IPS-NIHi7 (cell line): ENCODE measurements around the gene EYS.

Source experiments
- DNase-seq: peaks from one replicate; pipeline ENCODE4 v3.0.0; 2012; ENCODE audit warnings: mixed read lengths; ENCODE audit errors: extremely low spot score

EYS gene

GRCh38 chr6:64622944-64623343 is 1084.1 kb downstream of the EYS start:
- DNase-seq, result no peak

- DNase-seq, result no peak
Observed at GRCh38 chr6:64602993-64603392, 1104.0 kb downstream of the EYS start.

DNA sequence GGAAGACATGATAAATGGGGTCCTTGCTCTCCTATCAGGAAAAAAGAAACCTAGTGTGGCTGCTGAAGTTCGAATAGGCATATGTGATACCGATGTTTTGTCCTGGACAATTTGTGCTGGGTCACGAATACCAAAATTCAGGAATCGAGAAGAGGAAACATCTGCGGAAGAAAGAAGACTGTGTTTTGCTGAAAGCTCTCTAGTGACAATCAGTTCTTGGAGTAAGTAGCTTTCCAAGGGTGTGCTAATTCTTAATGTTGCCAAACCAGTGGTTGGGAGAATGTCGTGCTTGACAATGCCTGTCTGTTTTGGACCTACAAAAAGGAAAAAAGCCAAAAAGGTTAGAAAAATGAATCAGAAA is 1115.4 kb downstream of the EYS start:
- DNase-seq, result no peak

- DNase-seq, result no peak
Observed at GRCh38 chr6:64590965-64591675, 1115.9 kb downstream of the EYS start.

DNA sequence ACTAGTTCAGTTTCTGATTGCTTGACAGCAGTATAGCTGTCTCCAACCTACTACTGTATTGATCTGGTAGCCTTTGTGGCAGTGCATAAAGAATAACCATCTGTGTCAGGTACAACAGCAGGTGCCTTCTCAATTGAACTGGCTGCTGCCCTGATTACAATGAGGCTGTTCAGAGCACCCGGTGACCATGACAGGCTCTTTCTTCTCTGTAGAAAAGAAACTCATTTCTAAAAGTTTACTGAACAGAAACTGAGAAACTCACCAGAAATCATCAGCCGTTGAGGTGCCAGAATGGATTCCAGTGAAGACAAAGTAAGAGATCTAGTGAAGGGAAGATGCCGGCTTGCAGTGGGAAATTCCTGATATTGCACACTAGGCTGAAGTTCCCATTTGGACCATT is 1117.1 kb downstream of the EYS start:
- DNase-seq, result no peak

- DNase-seq, result no peak
Observed at GRCh38 chr6:64580346-64580745, 1126.7 kb downstream of the EYS start.

GRCh38 chr6:64553249-64553786 is 1153.7 kb downstream of the EYS start:
- no peak for DNase-seq

DNA sequence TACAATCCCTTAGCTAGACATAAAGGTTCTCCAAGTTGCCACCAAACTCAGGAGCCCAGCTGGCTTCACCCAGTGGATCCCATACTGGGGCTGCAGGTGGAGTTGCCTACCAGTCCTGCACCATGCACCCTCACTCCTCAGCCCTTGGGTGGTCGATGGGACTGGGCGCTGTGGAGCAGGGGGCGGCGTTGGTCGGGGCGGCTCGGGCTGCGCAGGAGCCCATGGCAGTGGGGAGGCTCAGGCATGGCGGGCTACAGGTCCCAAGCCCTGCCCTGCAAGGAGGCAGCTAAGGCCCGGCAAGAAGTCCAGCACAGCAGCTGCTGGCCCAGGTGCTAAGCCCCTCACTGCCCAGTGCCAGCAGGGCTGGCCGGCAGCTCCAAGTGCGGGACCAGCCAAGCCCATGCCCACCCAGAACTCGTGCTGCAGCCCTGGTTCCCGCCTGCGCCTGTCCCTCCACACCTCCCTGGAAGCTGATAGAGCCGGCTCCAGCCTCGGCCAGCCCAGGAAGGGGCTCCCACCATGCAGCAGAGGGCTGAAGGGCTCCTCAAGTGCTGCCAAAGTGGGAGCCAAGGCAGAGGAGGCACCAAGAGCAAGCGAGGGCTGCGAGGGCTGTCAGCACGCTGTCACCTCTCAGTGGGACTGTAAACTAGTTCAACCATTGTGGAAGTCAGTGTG is 1159.3 kb downstream of the EYS start:
- DNase-seq, result no peak

DNA sequence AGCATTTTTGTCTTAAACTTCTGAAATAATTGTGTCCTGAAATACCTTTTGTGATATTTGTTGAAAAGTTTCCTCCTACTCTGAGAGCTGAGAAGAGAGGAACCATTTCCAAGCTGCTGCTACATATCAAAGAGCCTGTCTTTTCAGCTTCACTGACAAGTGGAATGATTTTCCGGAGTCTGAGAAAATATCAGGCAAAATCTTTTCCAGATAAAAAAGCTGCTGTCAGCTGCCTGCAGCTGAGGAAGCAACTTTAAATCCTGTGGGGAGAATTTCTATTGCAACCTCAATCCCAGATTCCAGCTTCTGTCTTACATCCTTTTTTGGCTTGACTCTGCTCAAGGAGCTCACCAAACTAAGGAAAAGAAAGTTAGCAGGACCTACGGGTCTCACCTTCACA is 1167.1 kb downstream of the EYS start:
- DNase-seq, result no peak

DNA sequence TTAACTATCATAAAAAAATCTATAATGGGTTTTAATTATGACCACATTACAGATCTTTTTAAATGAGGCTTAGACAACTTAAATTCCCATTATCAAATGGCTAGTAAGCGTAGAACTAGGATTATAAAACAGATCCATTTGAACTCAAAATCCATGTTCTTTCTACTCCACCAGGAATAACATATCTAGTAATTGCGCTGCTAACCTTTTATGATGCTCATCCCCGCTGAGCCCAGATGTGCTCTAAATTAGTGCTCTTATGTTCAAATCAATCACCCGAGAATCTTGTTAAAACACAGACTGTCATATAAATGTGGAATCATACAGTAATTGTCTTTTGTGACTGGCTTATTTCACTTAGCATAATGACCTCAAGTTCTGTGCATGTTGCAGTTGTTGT is 1168.3 kb downstream of the EYS start:
- DNase-seq, result no peak

GRCh38 chr6:64527899-64528298 is 1179.1 kb downstream of the EYS start:
- DNase-seq, result no peak

DNA sequence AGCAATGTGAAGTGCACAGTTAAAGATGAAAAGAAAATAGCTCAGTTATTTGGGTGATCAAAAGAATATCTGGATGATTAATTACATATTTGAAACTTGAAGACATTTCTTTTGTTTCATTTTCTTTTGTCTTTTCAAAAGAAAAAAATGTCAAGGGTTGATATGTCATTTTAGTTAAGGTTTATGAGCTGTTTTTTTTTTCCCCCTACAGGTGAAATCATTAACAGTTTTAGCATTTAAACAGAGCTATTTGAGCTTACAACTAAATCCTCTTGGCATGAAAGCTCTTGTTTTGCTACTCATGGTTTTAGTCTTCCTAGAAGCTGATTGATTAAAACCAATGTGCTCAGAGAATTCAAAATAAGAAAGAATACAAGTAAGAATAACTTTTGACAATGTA is 1184.2 kb downstream of the EYS start:
- no peak for DNase-seq

- DNase-seq, result no peak
Observed at GRCh38 chr6:64520050-64520449, 1187.0 kb downstream of the EYS start.

- DNase-seq, result no peak
Observed at GRCh38 chr6:64516393-64516792, 1190.6 kb downstream of the EYS start.

DNA sequence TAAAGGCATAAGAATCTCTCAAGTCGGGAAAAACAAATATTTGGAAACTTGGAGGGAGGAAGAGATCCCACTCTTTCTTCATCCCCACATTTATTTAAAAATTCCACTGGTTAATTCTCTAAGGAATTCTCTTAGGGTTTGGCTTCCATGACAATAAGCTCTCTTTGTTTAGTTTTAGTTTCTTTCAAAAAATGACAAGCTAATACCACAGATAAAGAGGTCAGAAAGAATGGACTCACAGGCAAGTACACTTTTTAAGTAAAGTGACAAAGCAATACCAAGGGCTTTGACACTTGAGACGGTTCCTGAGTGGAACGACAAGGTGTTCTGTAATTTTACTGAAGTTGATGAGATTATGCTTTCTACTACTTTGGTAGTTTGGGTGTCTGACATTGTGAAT is 1199.4 kb downstream of the EYS start:
- DNase-seq, result no peak

DNA sequence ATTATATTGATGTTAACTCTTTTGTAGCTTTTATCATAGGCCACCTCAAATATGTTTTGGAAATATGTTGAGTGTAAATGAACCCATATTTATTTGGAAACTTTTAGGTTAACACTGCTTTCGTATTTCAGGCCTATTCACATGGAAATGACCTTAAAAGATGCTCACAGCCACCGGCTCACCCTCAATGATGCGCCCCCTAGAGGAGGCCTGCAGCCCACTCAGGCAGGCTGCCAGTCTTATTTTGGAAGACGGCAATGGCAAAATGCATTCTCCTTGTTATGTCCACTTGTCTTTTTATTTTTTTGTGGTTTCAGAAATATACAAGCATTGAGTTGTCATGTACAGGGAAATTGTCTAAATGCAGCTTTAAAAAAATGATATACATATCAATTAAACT is 1201.7 kb downstream of the EYS start:
- peak; percentile 52 for DNase-seq

- DNase-seq, result no peak
Observed at GRCh38 chr6:64504503-64504902, 1202.5 kb downstream of the EYS start.

DNA sequence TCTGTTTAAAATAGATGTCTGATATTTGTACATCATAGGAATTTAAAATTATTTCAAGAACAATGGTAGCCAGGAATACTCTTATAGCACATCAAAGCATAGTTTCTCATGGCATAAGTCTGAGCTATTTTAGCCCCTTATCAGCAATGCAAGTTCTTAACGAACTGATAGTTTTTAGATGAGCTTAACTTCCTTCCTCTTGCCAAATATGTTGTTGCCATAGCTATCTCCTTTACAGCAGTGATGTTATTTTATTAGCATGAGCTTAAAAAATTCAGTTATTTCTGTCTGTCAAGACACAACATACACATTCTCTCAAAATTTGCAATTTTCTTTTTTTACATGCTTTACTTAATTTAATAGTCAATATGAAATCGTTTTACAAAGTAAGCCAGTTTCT is 1204.2 kb downstream of the EYS start:
- DNase-seq, result no peak

DNA sequence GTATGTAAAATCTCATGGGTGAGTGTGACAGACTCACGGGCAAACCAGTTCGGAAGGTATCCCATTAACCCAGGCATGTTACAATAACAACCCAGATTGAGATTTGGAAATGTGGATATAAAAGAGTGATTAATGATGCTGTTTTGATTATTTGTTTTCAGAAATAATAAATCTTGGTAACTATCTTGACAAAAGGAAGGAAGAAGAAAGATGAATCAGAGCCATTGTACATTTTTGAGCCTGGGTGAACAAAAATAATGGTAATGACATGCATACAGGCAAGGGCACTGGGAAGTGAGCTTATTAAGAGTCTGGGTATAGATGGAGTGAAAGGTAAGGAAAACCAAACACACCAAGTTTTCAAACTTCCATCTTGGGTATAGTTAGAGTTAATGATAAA is 1209.4 kb downstream of the EYS start:
- no peak for DNase-seq

- no peak for DNase-seq
Observed at GRCh38 chr6:64489763-64490162, 1217.3 kb downstream of the EYS start.

DNA sequence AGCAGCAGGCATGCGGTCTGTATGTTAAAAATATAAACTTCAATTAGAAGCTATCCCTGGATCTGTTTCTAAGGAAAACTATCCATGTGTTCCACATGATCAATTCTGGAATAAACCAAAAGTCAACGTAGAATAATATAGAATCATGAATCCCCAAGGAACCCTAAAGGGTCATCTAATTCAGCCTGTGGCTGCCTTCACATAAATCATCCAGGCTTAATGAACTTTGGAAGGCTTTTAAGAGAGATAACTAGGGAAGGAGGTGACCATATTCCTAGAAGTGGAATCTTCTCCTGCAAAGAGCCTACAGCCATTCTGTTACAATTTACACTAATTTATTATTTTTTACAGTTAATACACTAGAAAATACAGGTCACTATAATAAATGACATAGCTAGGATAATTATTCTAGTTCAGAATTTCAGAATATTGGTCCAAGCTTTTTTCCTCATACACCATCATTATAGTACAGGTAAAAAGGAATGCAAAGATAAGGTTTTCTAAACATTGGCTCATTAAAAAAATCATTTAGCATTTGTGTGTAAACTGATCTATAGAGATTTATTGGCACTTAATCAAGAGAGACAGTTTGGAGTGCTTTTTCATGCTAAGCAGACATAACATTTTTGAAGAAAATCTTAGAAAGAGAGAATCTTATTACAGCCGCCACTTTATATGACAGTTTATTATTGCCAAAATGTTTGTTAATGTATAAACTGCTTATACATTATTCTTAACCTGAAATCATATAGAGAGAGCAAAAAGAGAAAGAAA is 1220.3 kb downstream of the EYS start:
- no peak for DNase-seq

DNA sequence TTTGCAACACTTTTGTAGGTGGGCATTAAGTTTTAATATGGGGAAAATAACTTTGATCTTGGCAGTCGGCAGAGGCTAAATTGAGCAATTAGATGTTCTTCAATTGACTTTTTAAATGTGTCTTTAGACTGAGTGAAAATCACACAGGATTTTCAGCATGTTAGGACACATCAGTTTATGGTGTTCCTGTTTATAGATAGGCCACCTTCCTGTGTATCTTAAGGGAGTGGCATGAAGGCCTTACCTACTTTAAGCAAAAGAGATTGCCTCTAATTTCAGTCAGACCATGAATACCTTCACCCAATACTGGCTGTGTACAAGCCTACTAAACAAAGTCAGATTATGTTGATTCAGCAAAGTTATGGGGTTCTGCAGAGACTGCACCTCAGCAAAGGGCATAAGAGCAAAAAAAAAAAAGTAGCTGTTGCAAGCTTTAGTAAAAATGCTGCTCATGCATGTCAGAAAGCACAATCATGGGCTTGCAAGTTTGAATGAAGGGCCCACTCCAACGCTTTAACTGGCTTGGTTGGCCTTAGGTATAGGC is 1223.0 kb downstream of the EYS start:
- DNase-seq, result no peak
